Esophagus squamous epithelium (tissue), 4 donors: ENCODE measurements around the gene C1QL1.

Experiments used
- POLR2A ChIP-seq, 4 donors: fragments of 450-650 bp; IDR thresholded peaks; one replicate each; pipeline ENCODE4 v1.6.1; 2017; ENCODE audit warnings: antibody characterized with exemption in 4 of 4, mild to moderate bottlenecking in 4 of 4, moderate library complexity in 3 of 4
- TF ChIP-seq, protein P1 (sequence below), 6 experiments: fragments of 450-650 bp in 4 of 6; fragments of 200-600 bp in 2 of 6; sonication (generic) in 2 of 6; IDR thresholded peaks; one replicate each; pipeline ENCODE4 v1.5.1; 2016 to 2019; ENCODE audit warnings: antibody characterized with exemption in 6 of 6, mild to moderate bottlenecking in 4 of 6, moderate library complexity in 4 of 6

DNA sequence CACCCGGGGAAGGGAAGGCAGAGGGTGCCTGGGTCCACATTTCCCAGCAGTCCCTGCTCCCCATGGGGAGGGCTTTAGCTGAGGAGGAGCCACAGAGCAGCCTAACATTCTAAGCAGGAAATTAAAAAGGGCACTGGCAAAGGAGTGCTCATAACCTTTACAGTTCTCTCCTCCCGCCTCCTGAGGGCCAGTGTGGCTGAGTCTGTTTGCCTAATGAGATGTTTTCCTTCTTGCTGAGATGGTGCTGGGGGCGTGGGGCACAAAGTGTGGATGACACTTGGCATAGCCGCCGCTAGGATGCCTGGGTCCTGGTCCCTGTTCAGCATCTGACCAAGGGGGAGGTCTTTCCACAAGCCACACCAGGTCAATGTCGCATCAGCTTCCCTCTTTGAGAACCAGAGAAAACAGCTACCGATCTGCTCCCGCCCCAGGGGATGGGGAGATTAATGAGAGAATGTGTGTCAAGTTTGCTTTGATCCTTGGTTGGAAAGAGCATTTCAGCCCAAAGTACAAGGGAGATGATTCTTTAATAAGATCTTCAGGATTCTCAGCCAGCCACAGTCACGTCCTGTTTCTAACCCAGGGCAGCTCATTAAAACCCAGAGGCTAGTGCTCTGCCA is 26.3 kb downstream of the C1QL1 start:
- TF ChIP-seq, protein P1, sequence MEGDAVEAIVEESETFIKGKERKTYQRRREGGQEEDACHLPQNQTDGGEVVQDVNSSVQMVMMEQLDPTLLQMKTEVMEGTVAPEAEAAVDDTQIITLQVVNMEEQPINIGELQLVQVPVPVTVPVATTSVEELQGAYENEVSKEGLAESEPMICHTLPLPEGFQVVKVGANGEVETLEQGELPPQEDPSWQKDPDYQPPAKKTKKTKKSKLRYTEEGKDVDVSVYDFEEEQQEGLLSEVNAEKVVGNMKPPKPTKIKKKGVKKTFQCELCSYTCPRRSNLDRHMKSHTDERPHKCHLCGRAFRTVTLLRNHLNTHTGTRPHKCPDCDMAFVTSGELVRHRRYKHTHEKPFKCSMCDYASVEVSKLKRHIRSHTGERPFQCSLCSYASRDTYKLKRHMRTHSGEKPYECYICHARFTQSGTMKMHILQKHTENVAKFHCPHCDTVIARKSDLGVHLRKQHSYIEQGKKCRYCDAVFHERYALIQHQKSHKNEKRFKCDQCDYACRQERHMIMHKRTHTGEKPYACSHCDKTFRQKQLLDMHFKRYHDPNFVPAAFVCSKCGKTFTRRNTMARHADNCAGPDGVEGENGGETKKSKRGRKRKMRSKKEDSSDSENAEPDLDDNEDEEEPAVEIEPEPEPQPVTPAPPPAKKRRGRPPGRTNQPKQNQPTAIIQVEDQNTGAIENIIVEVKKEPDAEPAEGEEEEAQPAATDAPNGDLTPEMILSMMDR (IDR thresholded peaks at IDR 0.05), result no peak
- TF ChIP-seq POLR2A (IDR thresholded peaks at IDR 0.05), result no peak
